ENCODE results near the gene ITGA11. TPM values are rescaled to one million over a fixed set of nuclear protein-coding genes. Genes with fewer than 3 reads are reported as not detected.

Gene ITGA11
- total and polyA plus RNA-seq, 10 donors: 0.27 to 17.2 (median 5.8) TPM

DNA sequence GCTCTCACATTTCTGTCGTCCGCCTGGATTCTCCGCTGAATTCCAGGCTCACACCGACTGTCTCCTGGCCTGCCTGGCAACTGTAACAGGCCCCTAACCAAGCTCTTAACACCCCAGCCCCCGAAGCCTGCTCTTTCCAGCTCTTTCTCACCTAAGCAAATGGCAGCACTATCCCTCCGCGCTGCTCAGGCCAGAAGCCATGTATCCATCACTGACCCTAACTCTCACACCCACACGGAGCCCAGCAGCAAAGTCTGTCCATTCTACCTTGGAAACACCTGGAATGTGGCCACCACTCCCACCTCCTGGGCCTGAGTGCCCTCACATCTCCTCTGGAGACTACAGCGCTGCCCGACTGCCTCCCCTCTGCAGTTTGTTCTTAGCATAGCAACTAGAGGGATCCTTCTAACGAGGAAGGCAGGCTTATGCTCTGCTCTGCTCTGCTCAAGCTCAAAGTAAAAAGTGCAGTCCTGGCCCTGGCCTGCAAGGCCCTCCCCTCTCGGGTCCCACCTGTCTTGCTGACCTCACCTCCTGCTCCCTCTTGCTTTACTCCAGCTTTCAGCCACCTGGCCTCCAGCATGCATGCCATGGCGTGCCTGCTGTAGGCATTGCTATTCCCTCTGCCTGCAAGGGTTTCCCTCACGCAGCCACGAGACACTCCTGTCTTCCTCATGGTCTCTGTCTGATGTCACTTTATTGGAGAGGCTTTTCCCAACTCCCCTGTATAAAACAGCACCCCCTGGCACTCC is 127.2 kb downstream of the ITGA11 start:
- Histone ChIP-seq H3K9me3 (no peaks in the 10 kb centered on the region), H3K27ac (no peak overlapping the region), H3K36me3 (no peaks in the 10 kb centered on the region), H3K4me3 (no peak overlapping the region), H3K4me1 (peaks cover under 1 to 27% (median 13%) of the 10 kb centered on the region in 6 donors), H3K27me3 (replicated peaks in 1 of 7) (peaks cover 0 to 6% (median 0%) of the 10 kb centered on the region in 7 donors)
- peak; percentile 62 for DNase-seq
- WGBS, 5 donors: 88 to 93% (median 91%) methylated on average over 15 of the region's 15 CpGs
- TF ChIP-seq, protein P1, sequence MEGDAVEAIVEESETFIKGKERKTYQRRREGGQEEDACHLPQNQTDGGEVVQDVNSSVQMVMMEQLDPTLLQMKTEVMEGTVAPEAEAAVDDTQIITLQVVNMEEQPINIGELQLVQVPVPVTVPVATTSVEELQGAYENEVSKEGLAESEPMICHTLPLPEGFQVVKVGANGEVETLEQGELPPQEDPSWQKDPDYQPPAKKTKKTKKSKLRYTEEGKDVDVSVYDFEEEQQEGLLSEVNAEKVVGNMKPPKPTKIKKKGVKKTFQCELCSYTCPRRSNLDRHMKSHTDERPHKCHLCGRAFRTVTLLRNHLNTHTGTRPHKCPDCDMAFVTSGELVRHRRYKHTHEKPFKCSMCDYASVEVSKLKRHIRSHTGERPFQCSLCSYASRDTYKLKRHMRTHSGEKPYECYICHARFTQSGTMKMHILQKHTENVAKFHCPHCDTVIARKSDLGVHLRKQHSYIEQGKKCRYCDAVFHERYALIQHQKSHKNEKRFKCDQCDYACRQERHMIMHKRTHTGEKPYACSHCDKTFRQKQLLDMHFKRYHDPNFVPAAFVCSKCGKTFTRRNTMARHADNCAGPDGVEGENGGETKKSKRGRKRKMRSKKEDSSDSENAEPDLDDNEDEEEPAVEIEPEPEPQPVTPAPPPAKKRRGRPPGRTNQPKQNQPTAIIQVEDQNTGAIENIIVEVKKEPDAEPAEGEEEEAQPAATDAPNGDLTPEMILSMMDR (IDR thresholded peaks at IDR 0.05 in 8 of 11, conservative IDR thresholded peaks at IDR 0.05 in 3 of 11): no peak
- TF ChIP-seq POLR2AphosphoS5 (IDR thresholded peaks at IDR 0.05) (no peak), POLR2A (IDR thresholded peaks at IDR 0.05) (no peak)
- intact Hi-C loops (cut with DNase I; ENCODE audit: low total_unique reads): loop anchor here (5.0 to 10.0 kb wide), 2 partner anchors 50 to 78 kb away; no protein-coding TSS in a partner anchor

DNA sequence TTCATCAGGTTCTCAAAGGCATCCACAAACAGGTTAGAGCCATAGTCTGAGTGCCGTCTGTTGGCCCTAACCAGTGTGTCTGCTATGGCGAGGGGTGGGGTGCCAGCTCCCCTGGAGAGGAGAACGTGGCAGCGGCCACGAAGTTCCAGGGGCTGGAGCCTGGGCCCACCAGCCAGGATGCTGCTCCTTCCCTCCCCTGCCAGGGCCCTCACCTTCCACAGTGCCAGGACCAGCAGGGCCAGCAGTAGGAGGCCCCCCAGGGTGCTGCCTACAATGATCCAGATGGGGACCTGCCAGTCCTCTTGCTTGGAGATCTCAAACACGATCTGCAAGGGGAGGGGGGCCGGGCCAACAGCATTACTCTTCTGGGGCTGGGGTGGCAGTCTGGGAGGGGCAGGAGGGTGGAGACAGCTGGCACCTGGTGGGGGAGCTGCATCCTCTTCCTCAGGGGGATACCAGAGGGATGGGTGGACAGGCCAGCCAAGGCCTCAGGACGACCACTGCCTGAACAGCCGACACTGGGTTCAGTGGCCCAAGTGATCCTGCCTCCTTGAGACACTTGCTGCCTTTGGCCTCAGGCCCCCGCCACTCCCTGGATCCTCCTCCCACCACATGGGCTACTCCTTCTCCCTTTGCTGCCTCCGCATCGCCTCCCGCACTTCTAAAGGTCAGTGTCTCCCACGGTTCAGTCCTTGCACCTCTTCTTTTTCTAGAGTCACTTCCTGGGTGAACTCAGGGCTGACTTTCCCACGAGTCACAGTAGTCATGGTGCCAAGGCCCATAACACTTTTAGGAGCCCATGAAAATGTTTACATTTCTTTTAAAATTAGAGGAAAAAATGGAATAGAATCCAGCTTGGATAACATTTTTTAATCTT is 128.2 kb downstream of the ITGA11 start:
- Histone ChIP-seq H3K4me1 (peaks cover 8 to 37% (median 22%) of the 10 kb centered on the region in 6 donors), H3K27ac (no peak overlapping the region), H3K4me3 (no peak overlapping the region), H3K36me3 (no peaks in the 10 kb centered on the region), H3K9me3 (no peaks in the 10 kb centered on the region), H3K27me3 (replicated peaks in 1 of 7) (peaks cover 0 to 6% (median 0%) of the 10 kb centered on the region in 7 donors)
- 80 to 90% (median 83%) methylated on average over 12 to 15 of the region's 15 CpGs for WGBS, 5 donors
- peak; percentile 59 for DNase-seq
- intact Hi-C loops (cut with DNase I; ENCODE audit: low total_unique reads): loop anchor here (10.0 kb wide), 1 partner anchor 49 kb away; no protein-coding TSS in a partner anchor
- TF ChIP-seq, protein P1 (IDR thresholded peaks at IDR 0.05 in 8 of 11, conservative IDR thresholded peaks at IDR 0.05 in 3 of 11): no peak
- no peak for TF ChIP-seq POLR2A (IDR thresholded peaks at IDR 0.05)

DNA sequence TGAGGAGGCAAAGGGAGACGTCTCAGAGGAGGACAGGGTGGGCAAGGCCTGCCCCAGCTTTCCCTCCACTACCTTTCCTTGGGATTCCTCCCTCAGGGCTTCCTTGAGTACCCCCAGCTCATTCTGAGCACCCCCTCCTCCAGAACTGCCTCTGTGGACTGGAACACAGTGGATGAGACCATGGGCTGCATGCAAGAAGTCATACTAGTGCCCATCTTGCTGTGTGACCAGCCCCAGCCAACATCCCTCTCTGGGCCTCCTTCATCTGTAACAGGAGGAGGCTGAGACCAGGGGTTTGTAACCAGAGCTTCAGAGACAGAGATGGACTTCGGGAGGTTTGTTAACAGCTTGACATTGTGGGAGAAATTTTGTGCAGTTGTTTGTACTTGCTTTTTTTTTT is 128.8 kb downstream of the ITGA11 start:
- 33 to 89% (median 78%) methylated on average over 2 of the region's 2 CpGs for WGBS, 5 donors
- Histone ChIP-seq H3K9me3 (no peaks in the 10 kb centered on the region), H3K27ac (no peak overlapping the region), H3K4me3 (no peak overlapping the region), H3K36me3 (no peaks in the 10 kb centered on the region), H3K27me3 (replicated peaks in 1 of 7) (peaks cover 0 to 6% (median 0%) of the 10 kb centered on the region in 7 donors), H3K4me1 (peaks cover 8 to 43% (median 29%) of the 10 kb centered on the region in 6 donors)
- intact Hi-C loops (cut with DNase I; ENCODE audit: low total_unique reads): loop anchor here (10.0 kb wide), 1 partner anchor 48 kb away; no protein-coding TSS in a partner anchor
- TF ChIP-seq POLR2AphosphoS5 (IDR thresholded peaks at IDR 0.05) (no peak), POLR2A (IDR thresholded peaks at IDR 0.05) (no peak)
- TF ChIP-seq, protein P1 (IDR thresholded peaks at IDR 0.05 in 8 of 11, conservative IDR thresholded peaks at IDR 0.05 in 3 of 11): no peak
- DNase-seq: no peak

Data from spleen (tissue), 11 donors.